Pancreas (tissue), 10 donors: ENCODE data around the gene FAM168A. TPM values are rescaled to one million over a fixed set of nuclear protein-coding genes. Genes with fewer than 3 reads are reported as not detected.

Experiments
- ATAC-seq, 4 donors: fragments of 200-7000 bp; cut with Tn5 transposase; one replicate each; pipeline versions ENCODE4 v1.8.0 to v1.9.1; 2020; ENCODE audit warnings: mild to moderate bottlenecking in 4 of 4, moderate library complexity in 4 of 4
- DNase-seq, 6 donors: peaks; one replicate each; pipeline ENCODE4 v3.0.0-alpha.2; 2020
- FAIRE-seq: peaks from 2 replicates; lab custom pipeline; 2012; peaks lifted over from hg19 to GRCh38; lab: Jason Lieb, UNC
- H3K27ac ChIP-seq, 4 donors: fragments of 200-600 bp; sonication (generic); 1 replicate in 3 of 4; 2 replicates in 1 of 4; pipeline versions ENCODE4 v1.5.0 to v1.8.0; 2020
- H3K27me3 ChIP-seq, 4 donors: fragments of 200-600 bp; one replicate each; pipeline ENCODE4 v1.8.0; 2021
- H3K36me3 ChIP-seq, 3 donors: fragments of 200-600 bp; sonication (generic) in 1 of 3; one replicate each; pipeline versions ENCODE4 v1.5.0 to v1.8.0; 2020 to 2021
- H3K4me1 ChIP-seq, 3 donors: fragments of 200-600 bp; one replicate each; pipeline ENCODE4 v1.8.0; 2021
- H3K4me3 ChIP-seq, 4 donors: fragments of 200-600 bp; sonication (generic) in 2 of 4; one replicate each; pipeline versions ENCODE4 v1.5.0 to v1.8.0; 2020 to 2021
- H3K9me3 ChIP-seq, 4 donors: fragments of 200-600 bp; one replicate each; pipeline ENCODE4 v1.8.0; 2021
- WGBS, 2 donors: extraction: QIAGEN DNeasy Blood & Tissue Kit; methylation state at CpG; one replicate each; pipeline ENCODE4 v1.1.7; 2013; 5-methylcytosine and 5-hydroxymethylcytosine counted together
- intact Hi-C, 3 donors: fragments of 100-400 bp; cut with DNase I; formaldehyde crosslinking; loops; one replicate each; pipeline versions ENCODE4 v1.11.1 to v1.14.2; 2022
- polyA plus RNA-seq, 2 donors: library from polyadenylated mRNA; stranded (reverse); fragments of 200-250 nt; gene quantifications; one replicate each; pipeline ENCODE4 v1.2.3, GENCODE V29; 2013
- total RNA-seq, 6 donors: library from RNA; stranded (reverse); fragmentation: NEBNext Ultra II Directional in 4 of 6; extraction: Animal tissue kit (Norgen Biotek cat#: 25700) in 4 of 6; gene quantifications; one replicate each; pipeline versions ENCODE4 v1.2.1 to v1.2.4, GENCODE V29; 2021 to 2023
- TF ChIP-seq, protein P1 (sequence below), 4 donors: fragments of 200-600 bp; sonication (generic) in 3 of 4; IDR thresholded peaks; one replicate each; pipeline versions ENCODE4 v1.5.0 to v1.8.0; 2021; ENCODE audit warnings: antibody characterized with exemption in 4 of 4
- donor health status: healthy with polysubstance abuse.
- donor health status: DM: no; HTN: no; CAD: no; lungs with moderate emphysema.
- donor health status: DM: no; HTN: no; CAD: no.
- donor health status: control.
- donor health status: control.
- donor health status: Bipolar disorder and iron deficiency.
- donor health status: DM: yes; HTN: yes; CAD: no.
- donor health status: DM: no; HTN: no; CAD: no.
- donor health status: DM: no; HTN: no; CAD: no.
- donor health status: DM: yes; HTN: yes; CAD: no.

Gene FAM168A
- total and polyA plus RNA-seq, 8 donors = 4.9 to 22.5 (median 13.4) TPM

GRCh38 chr11:73633999-73634398 lies 36.1 kb upstream of the FAM168A start:
- Histone ChIP-seq H3K36me3 (no peaks in the 10 kb centered on the region), H3K9me3 (no peaks in the 10 kb centered on the region), H3K4me3 (no peak overlapping the region), H3K27ac (no peak overlapping the region), H3K27me3 (no peaks in the 10 kb centered on the region), H3K4me1 (no peaks in the 10 kb centered on the region)
- TF ChIP-seq, protein P1, sequence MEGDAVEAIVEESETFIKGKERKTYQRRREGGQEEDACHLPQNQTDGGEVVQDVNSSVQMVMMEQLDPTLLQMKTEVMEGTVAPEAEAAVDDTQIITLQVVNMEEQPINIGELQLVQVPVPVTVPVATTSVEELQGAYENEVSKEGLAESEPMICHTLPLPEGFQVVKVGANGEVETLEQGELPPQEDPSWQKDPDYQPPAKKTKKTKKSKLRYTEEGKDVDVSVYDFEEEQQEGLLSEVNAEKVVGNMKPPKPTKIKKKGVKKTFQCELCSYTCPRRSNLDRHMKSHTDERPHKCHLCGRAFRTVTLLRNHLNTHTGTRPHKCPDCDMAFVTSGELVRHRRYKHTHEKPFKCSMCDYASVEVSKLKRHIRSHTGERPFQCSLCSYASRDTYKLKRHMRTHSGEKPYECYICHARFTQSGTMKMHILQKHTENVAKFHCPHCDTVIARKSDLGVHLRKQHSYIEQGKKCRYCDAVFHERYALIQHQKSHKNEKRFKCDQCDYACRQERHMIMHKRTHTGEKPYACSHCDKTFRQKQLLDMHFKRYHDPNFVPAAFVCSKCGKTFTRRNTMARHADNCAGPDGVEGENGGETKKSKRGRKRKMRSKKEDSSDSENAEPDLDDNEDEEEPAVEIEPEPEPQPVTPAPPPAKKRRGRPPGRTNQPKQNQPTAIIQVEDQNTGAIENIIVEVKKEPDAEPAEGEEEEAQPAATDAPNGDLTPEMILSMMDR (IDR thresholded peaks at IDR 0.05) = no peak
- ATAC-seq (no peak), FAIRE-seq (no peak), DNase-seq (no peak)
- intact Hi-C loops = no loop called here
- WGBS, 2 donors = 98 to 100% methylated on average over 2 of the region's 2 CpGs

- 91 to 95% methylated on average over 4 of the region's 4 CpGs for WGBS, 2 donors
Measured at GRCh38 chr11:73632996-73633395, 35.1 kb upstream of the FAM168A start.

DNA sequence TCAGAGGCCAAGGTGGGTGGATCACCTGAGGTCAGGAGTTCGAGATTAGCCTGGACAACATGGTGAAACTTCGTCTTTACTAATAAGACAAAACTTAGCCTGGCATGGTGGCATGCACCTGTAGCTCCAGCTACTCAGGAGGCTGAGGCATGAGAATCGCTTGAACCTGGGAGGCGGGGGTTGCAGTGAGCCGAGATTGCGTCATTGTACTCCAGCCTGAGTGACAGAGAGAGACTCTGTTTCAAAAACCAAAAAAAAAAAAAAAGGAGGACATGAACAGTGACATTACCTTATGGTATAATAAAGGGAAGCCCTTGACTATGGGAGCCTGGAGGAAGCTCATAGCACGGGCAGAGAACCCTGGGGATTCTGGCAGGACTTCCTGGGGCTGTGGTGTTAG lies 32.0 kb upstream of the FAM168A start:
- no peak overlapping the region for H3K4me3 ChIP-seq
- no peaks in the 10 kb centered on the region for H3K9me3 ChIP-seq
- no peak overlapping the region for H3K27ac ChIP-seq
- TF ChIP-seq, protein P1 (IDR thresholded peaks at IDR 0.05) = no peak
- intact Hi-C loops = no loop called here
- H3K4me1 ChIP-seq = no peaks in the 10 kb centered on the region
- DNase-seq (no peak), FAIRE-seq (no peak), ATAC-seq (no peak)
- H3K36me3 ChIP-seq = no peaks in the 10 kb centered on the region
- no peaks in the 10 kb centered on the region for H3K27me3 ChIP-seq
- 80 to 88% methylated on average over 7 of the region's 7 CpGs for WGBS, 2 donors

More at GRCh38 chr11:73632996-73633395, 35.1 kb upstream of the FAM168A start:
- H3K4me3 ChIP-seq = no peak overlapping the region
- no peak overlapping the region for H3K27ac ChIP-seq
- FAIRE-seq (no peak), DNase-seq (no peak), ATAC-seq (no peak)
- no peaks in the 10 kb centered on the region for H3K36me3 ChIP-seq
- H3K4me1 ChIP-seq = no peaks in the 10 kb centered on the region
- H3K27me3 ChIP-seq = no peaks in the 10 kb centered on the region
- intact Hi-C loops = no loop called here
- no peaks in the 10 kb centered on the region for H3K9me3 ChIP-seq
- TF ChIP-seq, protein P1 (IDR thresholded peaks at IDR 0.05) = no peak

DNA sequence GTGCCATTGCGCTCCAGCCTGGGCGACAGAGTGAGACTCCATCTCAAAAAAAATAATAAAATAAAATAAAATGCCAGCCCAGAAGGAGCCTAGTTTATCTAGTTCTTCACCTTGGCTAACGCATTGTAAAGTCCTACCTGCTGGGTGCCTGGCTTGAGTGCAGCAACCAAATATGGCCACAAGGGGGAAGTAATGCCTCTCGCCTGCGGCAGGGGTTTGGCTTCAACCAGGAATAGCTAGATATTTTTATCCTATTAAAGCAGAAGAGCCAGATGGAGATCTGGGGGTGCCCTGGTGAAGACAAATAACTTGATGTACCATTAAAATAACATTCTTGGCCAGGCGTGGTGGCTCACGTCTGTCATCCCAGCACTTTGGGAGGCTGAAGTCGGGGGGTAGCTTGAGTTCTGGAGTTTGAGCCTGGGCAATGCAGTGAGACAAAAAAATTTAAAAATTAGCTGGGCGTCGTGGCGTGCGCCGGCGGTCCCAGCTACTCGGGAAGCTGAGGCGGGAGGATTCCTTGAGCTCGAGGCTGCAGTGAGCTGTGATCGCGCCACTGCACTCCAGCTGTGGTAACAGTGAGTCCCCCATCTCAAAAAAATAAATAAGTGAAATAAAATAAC lies 27.9 kb upstream of the FAM168A start:
- H3K4me1 ChIP-seq = no peaks in the 10 kb centered on the region
- no peak overlapping the region for H3K27ac ChIP-seq
- H3K27me3 ChIP-seq = no peaks in the 10 kb centered on the region
- H3K9me3 ChIP-seq = no peaks in the 10 kb centered on the region
- no peak for FAIRE-seq
- no peaks in the 10 kb centered on the region for H3K36me3 ChIP-seq
- peak; percentile 80 to 99 (median 96) for ATAC-seq
- 11 to 13% methylated on average over 19 of the region's 19 CpGs for WGBS, 2 donors
- peak; percentile 68 to 86 (median 76) for DNase-seq
- TF ChIP-seq, protein P1 (IDR thresholded peaks at IDR 0.05) = peak; percentile 88 to 96 (median 94)
- H3K4me3 ChIP-seq = no peak overlapping the region
- intact Hi-C loops = loop anchor here in 1 of 3 donors (2.0 kb wide), 1 partner anchor 35 kb away; no protein-coding TSS in a partner anchor

- WGBS, 2 donors = 27 to 34% methylated on average over 3 of the region's 3 CpGs
- Histone ChIP-seq H3K27ac (no peak overlapping the region), H3K27me3 (no peaks in the 10 kb centered on the region), H3K36me3 (no peaks in the 10 kb centered on the region), H3K9me3 (no peaks in the 10 kb centered on the region), H3K4me1 (no peaks in the 10 kb centered on the region), H3K4me3 (no peak overlapping the region)
- peak in 3 of 4 donors; percentile 32 to 61 (median 55) for ATAC-seq
- DNase-seq = no peak
- no peak for FAIRE-seq
- TF ChIP-seq, protein P1 (IDR thresholded peaks at IDR 0.05) = no peak
- intact Hi-C loops = loop anchor here in 1 of 3 donors (2.0 kb wide), 1 partner anchor 37 kb away; no protein-coding TSS in a partner anchor
Measured at GRCh38 chr11:73623686-73624085, 25.8 kb upstream of the FAM168A start.
